Sigmoid colon (tissue), 4 donors: ENCODE data around the gene HOMER2.

Experiments
- CTCF ChIP-seq, 4 experiments: fragments of 450-650 bp in 3 of 4; fragments of 200-600 bp in 1 of 4; IDR thresholded peaks; one replicate each; pipeline ENCODE4 v1.5.1; 2016 to 2019; ENCODE audit warnings: antibody characterized with exemption in 4 of 4, mild to moderate bottlenecking in 3 of 4, moderate library complexity in 2 of 4
- EP300 ChIP-seq, 4 donors: sonication (generic); formaldehyde crosslinking; IDR thresholded peaks; one replicate each; pipeline ENCODE4 v1.6.1; 2017; ENCODE audit warnings: antibody characterized with exemption in 4 of 4
- POLR2AphosphoS5 ChIP-seq, 4 donors: sonication (generic); formaldehyde crosslinking; IDR thresholded peaks; one replicate each; pipeline ENCODE4 v1.6.1; 2017; ENCODE audit warnings: antibody characterized with exemption in 4 of 4

- TF ChIP-seq POLR2AphosphoS5 (IDR thresholded peaks at IDR 0.05) (no peak), CTCF (IDR thresholded peaks at IDR 0.05) (no peak), EP300 (IDR thresholded peaks at IDR 0.05) (no peak)
Observed at GRCh38 chr15:82980981-82981380, 28.5 kb upstream of the HOMER2 start.
